Activated T-cell treated with anti-CD3 and anti-CD28 coated beads for 4 hours (primary cell): ENCODE measurements around the gene KANSL1.
"Not testable (repeated sequence)": the region's sequence is repeated elsewhere in the genome, so short reads cannot be mapped to it uniquely, and the experiment has no call there.

Experiments used
- DNase-seq: peaks from one replicate; pipeline ENCODE4 v3.0.0-alpha.2; 2020

KANSL1 gene

GRCh38 chr17:46193151-46193625 lies at the start of gene KANSL1:
TSS of gene KANSL1 (minus strand) at chr17:46193429. CDS start at chr17:46172143, 21,286 bp downstream.
- peak; percentile 76 for DNase-seq

GRCh38 chr17:46231359-46231758 lies 38.1 kb upstream of the KANSL1 start:
- not testable (repeated sequence) for DNase-seq

- peak; percentile 95 for DNase-seq
Measured at GRCh38 chr17:46225274-46225794, 32.1 kb upstream of the KANSL1 start.

- DNase-seq, result peak; percentile 4
Measured at GRCh38 chr17:46224864-46225263, 31.6 kb upstream of the KANSL1 start.

- DNase-seq, result not testable (repeated sequence)
Measured at GRCh38 chr17:46223041-46223440, 29.8 kb upstream of the KANSL1 start.

GRCh38 chr17:46216682-46217081 lies 23.5 kb upstream of the KANSL1 start:
- no peak for DNase-seq

GRCh38 chr17:46212634-46213435 lies 19.6 kb upstream of the KANSL1 start:
- DNase-seq, result peak; percentile 61

- no peak for DNase-seq
Measured at GRCh38 chr17:46208997-46209396, 15.8 kb upstream of the KANSL1 start.

GRCh38 chr17:46205975-46206374 lies 12.7 kb upstream of the KANSL1 start:
- DNase-seq, result no peak

- no peak for DNase-seq
Measured at GRCh38 chr17:46202424-46202823, 9.2 kb upstream of the KANSL1 start.

- DNase-seq, result no peak
Measured at GRCh38 chr17:46201491-46201890, 8.3 kb upstream of the KANSL1 start.

GRCh38 chr17:46200197-46200596 lies 7.0 kb upstream of the KANSL1 start:
- DNase-seq, result no peak

- DNase-seq, result no peak
Measured at GRCh38 chr17:46199379-46199778, 6.2 kb upstream of the KANSL1 start.

GRCh38 chr17:46198233-46198632 lies 5.0 kb upstream of the KANSL1 start:
- no peak for DNase-seq

- no peak for DNase-seq
Measured at GRCh38 chr17:46197530-46197929, 4.3 kb upstream of the KANSL1 start.

- DNase-seq, result no peak
Measured at GRCh38 chr17:46195939-46196716, 2.9 kb upstream of the KANSL1 start.

- DNase-seq, result no peak
Measured at GRCh38 chr17:46195217-46195855, 2.1 kb upstream of the KANSL1 start.

GRCh38 chr17:46194393-46195216 lies 1.4 kb upstream of the KANSL1 start:
- peak; percentile 41 for DNase-seq

- DNase-seq, result peak; percentile 86
Measured at GRCh38 chr17:46193626-46194392, 580 bp upstream of the KANSL1 start.

- DNase-seq, result peak; percentile 45
Measured at GRCh38 chr17:46192439-46193150, 634 bp downstream of the KANSL1 start.

GRCh38 chr17:46192189-46192438 lies 1.1 kb downstream of the KANSL1 start:
- DNase-seq, result no peak
